ES-I3 (cell line): Measurements from ENCODE around the gene FOXL3.

Experiments used
- H3K36me3 ChIP-seq: 2 replicates; pipeline ENCODE4 v1.6.1; 2013; ENCODE audit warnings: mild to moderate bottlenecking, low read length, control low read depth, moderate library complexity; ENCODE audit not compliant: insufficient read depth
- H3K4me1 ChIP-seq: 2 replicates; pipeline ENCODE4 v1.6.1; 2013; ENCODE audit warnings: mild to moderate bottlenecking, control low read depth, low read length; ENCODE audit not compliant: insufficient read depth
- H3K9ac ChIP-seq: 2 replicates; pipeline ENCODE4 v1.6.1; 2013; ENCODE audit warnings: low read depth, mild to moderate bottlenecking, low read length, moderate library complexity
- H3K9me3 ChIP-seq: 2 replicates; pipeline ENCODE4 v1.6.1; 2013; ENCODE audit warnings: mild to moderate bottlenecking, low read length, moderate library complexity; ENCODE audit not compliant: control insufficient read depth, insufficient read depth

The FOXL3 gene

DNA sequence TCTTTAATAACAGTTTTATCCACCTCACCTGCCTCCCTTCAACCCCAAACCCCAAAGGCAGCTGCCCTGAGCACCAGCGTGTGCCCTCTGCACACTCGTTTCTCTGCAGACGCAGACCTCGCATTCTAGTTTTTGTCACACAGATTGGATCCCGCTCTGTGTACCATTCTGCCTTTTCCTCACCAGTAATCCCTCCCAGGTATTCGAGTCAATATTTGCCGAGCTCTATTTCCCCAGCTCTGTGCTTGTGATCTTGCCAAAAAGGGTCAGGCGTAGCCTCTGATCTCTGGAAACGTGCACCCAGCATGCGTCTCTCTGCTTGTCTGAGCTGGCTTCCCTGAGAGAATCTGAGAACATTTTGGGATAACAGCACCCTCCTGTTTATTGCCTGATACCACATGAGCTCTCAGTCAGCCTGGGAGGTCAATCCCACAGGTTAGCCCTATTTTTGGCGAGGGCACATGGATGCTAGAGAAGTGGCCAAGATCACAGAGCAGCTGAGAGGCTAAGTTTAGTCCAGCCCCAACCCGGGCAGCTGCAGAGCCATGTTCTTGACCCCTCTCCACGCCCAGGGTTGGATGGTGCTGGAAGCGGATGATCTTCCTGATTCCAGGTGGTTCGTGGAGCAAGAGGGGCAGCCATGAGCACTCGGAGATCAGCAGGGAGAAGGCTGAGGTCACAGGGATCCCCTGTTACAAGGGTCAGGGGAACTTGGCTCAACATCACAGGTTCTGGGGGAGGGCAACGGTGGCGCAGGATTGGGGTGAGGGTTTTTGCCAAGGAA, 29.1 kb downstream of the FOXL3 start:
- 0 out of 2 replicates have a peak, but pooled peaks cover 3% of the 10 kb centered on the region for H3K9me3 ChIP-seq
- no peaks in the 10 kb centered on the region for H3K4me1 ChIP-seq
- no peaks in the 10 kb centered on the region for H3K36me3 ChIP-seq
- no peak overlapping the region for H3K9ac ChIP-seq

DNA sequence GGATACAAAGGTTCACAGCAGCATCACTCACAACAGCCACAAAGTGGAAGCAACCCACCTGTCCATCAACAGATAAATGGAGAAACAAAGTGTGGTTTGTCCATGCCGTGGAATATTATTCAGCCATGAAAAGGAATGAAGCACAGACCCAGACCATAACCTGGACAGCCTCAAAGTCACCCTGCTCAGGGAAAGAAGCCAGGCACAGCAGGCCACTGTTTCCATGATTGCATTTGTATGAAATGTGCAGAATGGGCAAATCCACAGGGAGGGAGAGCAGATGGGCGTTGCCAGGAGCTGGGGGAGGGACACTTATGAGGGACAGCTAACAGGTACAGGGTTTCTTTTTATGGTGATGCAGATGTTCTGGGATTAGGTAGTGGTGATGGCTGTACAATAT, 30.3 kb downstream of the FOXL3 start:
- no peaks in the 10 kb centered on the region for H3K4me1 ChIP-seq
- 0 out of 2 replicates have a peak, but pooled peaks cover 3% of the 10 kb centered on the region for H3K9me3 ChIP-seq
- no peak overlapping the region for H3K9ac ChIP-seq
- H3K36me3 ChIP-seq = no peaks in the 10 kb centered on the region

DNA sequence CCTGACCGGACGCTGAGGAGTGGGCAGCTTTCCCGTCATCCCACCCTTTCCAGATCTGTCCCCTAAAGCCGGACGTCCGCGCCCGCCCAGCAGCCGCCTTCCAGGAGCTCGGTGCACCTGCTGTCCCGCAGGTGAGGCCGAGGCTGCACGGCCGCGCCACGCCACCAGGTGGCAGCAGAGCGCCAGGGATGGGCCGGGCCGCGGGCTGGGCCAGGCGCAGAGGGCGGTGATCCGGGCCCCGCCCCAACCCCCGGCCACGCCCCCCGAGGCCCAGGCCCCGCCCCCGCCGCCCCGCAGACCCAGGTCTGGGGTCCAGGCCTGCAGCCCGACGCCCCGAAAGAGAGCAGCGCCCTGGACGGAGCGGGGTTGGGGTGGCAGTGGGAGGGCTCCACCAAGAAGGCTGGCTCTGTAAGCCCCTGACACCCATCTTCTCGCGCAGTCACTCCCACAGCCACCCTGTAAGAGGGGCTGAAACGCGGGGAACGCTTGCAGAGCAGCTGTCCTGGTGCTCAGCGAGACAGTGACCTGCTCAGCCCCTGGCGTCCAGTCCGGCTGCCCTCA, 32.2 kb downstream of the FOXL3 start:
- Histone ChIP-seq H3K9me3 (peaks cover 4% of the 10 kb centered on the region; the same call in 1 of the 2 replicates), H3K9ac (peak overlapping the region; percentile 49; the same call in 1 of the 2 replicates), H3K36me3 (no peaks in the 10 kb centered on the region), H3K4me1 (no peaks in the 10 kb centered on the region)

DNA sequence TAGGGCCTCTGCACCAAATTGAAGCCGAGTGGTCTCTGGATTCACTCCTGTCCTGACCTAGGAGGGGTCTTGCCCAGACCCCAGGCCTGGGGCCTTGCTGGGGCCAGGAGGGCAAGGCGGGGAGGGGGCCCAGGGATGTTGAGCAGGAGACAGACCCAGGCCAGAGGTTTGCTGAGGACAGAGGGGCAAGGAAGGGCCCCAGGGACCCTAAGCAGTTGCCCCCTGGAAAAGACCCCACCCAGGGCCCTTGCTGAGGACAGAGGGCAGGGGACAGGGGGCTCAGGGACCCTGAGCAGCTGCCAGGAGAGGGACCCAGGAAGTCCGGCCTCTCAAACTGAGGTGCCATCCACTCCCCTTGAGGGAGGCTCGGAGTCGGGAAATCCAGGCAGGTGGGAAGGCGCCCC, 32.7 kb downstream of the FOXL3 start:
- no peak overlapping the region; the same call in 1 of the 2 replicates for H3K9ac ChIP-seq
- no peaks in the 10 kb centered on the region for H3K4me1 ChIP-seq
- H3K36me3 ChIP-seq = no peaks in the 10 kb centered on the region
- peaks cover 2% of the 10 kb centered on the region; the same call in 1 of the 2 replicates for H3K9me3 ChIP-seq

DNA sequence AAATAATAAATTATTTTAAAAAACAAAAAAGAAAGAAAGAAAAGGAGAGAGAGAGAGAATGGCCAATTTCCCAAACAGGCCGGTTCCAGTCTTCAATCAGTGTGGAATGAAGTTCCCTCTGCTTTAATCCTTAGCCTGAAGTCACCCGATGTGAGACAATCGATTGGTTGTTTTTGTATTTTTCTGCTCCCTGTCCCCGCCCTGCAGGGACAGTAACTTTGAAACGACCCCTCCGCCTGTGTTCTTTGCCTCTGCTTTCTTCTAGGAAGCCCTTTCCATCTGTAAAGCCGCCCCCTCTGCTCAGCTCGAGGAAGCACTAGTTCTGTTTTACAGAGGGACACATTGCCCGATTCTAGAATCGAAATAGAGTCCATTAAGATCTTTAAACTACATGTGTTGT, 33.4 kb downstream of the FOXL3 start:
- Histone ChIP-seq H3K36me3 (no peaks in the 10 kb centered on the region), H3K4me1 (no peaks in the 10 kb centered on the region), H3K9ac (no peak overlapping the region), H3K9me3 (peaks cover 2% of the 10 kb centered on the region; the same call in 1 of the 2 replicates)

DNA sequence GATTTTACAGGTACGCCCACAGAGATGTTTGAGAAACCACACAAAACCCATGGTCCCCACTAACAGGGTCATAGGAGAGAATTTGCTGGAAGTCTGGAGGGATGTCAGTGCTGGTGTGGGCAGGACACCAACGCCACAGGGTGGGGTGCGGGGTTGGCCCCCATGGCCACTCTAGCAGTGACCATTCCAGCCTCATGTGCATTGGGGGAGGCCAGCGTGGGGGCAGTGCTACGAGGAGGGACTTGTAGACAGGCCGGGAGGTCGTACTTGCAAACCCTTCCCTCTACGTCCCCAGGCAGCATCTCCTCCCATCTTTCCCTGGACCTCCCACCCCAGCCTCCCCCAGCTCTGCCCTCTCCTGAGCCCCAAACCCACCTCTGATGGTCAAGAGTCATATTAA, 34.0 kb downstream of the FOXL3 start:
- Histone ChIP-seq H3K9me3 (peaks cover 2% of the 10 kb centered on the region; the same call in 1 of the 2 replicates), H3K4me1 (no peaks in the 10 kb centered on the region), H3K9ac (no peak overlapping the region), H3K36me3 (no peaks in the 10 kb centered on the region)

DNA sequence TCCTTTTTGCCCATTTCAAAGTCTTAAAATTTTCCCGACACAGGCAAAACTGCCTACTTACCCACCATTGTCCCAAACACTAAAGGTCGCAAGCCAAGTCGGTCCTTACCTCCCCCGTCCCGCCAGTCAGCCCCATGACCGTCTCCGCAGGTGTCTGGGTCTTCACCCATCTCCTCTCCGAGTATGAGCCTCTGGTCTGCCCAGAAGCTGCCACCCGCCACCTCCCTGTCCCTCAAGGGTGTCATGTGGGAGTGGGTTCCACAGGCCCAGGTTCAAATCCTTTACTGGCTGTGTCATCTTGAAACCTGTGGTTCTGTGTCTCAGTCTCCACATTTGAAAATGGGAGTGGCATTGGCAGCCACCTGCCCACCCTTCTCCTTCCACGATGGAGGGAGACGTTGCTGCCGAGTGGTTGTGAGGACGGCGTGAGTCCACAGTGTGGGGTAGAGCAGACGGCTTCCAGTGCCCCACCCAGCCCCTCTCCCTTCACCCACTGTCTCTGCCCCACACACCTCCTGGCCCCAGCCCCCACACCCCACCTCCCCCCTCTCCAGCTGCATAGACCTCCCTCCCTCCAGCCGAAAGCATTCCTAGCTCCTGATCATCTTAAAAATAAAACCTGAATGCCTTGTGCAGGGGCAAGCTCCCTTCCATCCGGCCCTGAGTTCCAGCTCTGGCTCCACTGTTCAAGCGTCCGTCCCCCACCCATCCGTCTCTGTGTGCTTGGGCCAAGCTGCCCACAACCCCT, 35.3 kb downstream of the FOXL3 start:
- Histone ChIP-seq H3K4me1 (no peaks in the 10 kb centered on the region), H3K36me3 (no peaks in the 10 kb centered on the region), H3K9me3 (peaks cover 2% of the 10 kb centered on the region; the same call in 1 of the 2 replicates), H3K9ac (no peak overlapping the region)

DNA sequence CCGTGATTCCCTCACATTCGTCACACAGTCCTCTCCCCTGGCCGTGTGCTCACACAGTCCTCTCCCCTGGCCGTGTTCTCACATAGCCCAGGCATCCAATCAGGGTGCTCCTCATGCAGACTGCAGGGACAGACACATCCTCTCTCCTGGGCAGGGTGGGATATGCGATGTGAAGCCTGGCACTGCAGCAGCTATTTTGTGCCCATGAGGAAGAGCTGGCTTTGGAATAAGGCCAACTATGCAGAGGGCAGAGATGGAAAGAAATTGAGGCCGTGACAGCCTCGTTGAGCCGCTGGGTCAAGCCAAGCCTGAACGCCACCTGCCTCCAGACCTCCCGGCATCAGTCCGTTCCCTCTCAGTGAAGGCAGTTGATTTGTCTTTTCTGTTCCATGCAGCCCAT, 35.8 kb downstream of the FOXL3 start:
- Histone ChIP-seq H3K9me3 (peaks cover 2% of the 10 kb centered on the region; the same call in 1 of the 2 replicates), H3K4me1 (no peaks in the 10 kb centered on the region)

DNA sequence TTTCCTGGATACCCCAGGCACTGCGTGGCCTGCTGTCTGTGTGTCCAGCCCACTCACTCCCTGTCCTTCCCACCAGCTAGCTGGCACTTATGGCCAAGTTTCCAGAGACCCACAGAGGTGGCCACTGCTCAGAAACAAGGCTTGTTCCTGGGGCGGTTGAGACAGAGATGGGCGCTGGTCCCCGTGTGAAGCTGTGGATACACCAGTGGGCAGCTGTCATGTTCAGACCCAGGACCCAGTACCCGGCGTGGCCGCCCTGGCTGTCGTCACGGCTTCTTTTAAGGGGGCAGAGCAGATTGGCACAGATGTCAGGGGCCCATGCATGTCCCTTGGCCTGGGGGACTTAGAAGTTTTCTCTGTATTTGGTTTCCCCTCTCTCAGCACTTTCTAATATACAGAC, 36.3 kb downstream of the FOXL3 start:
- Histone ChIP-seq H3K9me3 (peaks cover 2% of the 10 kb centered on the region; the same call in 1 of the 2 replicates), H3K36me3 (no peaks in the 10 kb centered on the region), H3K4me1 (no peaks in the 10 kb centered on the region), H3K9ac (no peak overlapping the region)

More for the DNA sequence above, 35.8 kb downstream of the FOXL3 start:
- Histone ChIP-seq H3K36me3 (no peaks in the 10 kb centered on the region), H3K9ac (no peak overlapping the region)

DNA sequence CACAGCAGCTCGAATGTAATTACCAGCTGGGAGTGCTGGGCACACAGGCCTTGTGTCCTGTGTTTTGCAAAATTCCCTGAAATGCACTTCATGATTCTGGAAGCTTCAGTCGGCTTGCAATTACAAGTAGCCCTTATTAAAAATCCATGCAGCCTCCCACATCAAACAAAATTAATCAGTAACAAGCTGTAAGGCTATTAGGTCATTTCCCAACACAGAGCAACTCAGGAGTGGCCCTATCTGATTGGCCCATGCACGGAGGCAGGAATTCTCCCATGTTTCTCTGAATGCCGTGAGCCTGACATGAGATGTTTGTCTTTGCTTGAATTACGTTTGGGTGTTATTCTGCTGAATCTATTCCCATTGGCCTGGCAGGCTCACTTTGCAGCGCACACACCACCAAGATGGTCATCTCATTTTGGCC, 36.9 kb downstream of the FOXL3 start:
- no peaks in the 10 kb centered on the region for H3K36me3 ChIP-seq
- no peak overlapping the region for H3K9ac ChIP-seq
- H3K9me3 ChIP-seq = peaks cover 2% of the 10 kb centered on the region; the same call in 1 of the 2 replicates
- no peaks in the 10 kb centered on the region for H3K4me1 ChIP-seq

DNA sequence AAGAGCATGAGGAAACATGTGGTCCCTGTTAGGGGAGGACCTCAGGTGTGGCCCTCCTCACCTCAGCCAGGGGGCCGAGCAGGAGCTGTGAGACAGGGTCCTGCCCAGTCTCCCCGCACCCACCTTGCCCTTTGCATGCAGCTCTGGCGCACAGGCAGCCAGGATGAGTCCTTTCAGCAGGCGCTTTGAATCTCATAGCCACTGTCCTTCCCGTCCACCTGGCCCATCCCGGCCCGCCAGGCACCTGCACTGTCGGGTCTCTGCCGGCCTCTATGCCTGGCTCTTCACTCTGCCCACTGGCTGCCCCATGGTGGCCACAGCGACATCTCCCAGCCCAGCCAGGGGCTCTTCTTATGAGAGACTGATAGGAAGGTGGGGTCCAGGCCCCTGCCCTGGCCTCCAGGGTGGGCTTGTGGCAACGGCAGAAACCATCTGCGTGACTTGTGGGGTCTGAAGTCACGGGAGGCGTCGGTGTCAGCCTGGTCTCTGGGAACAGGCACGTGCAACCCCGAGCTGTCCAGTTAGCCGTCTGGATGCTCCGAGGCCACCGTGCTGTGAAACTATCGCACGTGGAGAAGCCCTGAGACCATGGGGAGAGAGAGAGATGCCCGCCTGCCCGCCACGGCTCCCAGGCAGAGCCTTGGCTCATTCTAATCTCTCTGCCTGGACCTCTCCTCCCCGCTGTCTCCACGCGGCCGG, 37.4 kb downstream of the FOXL3 start:
- Histone ChIP-seq H3K4me1 (no peaks in the 10 kb centered on the region), H3K36me3 (no peaks in the 10 kb centered on the region), H3K9me3 (peaks cover 2% of the 10 kb centered on the region; the same call in 1 of the 2 replicates), H3K9ac (no peak overlapping the region)

DNA sequence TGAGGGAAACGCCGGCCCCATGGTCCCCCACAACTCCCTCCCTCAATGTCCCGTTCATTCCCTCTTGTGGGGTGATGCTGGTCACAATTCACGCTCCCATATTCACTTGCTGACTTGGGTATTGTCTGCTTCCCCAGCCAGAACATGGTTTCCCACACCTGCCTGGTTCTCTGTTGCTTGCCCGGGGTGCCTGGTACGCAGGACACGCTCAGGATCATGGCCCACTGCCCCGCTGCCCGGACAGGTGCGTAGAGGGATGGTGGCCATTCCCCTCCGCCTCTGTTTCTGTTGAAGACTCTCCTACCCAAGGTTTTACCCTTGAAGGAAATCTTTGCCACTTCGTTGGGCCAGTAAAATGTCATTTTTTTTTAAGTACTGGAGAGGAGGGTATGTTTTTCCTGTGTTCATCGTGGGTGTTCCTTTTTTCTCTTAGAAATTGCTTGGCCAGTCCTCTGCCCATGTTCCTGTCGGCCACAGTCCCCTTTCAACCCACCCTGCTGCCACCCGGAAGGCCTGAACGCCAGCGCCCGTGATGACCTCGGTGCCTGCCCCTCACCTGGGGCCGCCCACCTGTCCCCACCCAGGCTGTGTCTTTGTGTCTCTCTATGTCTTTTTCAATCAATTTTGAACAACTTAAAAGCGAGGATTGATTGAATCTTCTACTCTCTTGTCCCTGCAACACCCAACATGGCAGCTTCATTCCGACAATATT, 38.2 kb downstream of the FOXL3 start:
- Histone ChIP-seq H3K36me3 (no peaks in the 10 kb centered on the region), H3K4me1 (no peaks in the 10 kb centered on the region), H3K9me3 (peaks cover 2% of the 10 kb centered on the region; the same call in 1 of the 2 replicates), H3K9ac (no peak overlapping the region)

DNA sequence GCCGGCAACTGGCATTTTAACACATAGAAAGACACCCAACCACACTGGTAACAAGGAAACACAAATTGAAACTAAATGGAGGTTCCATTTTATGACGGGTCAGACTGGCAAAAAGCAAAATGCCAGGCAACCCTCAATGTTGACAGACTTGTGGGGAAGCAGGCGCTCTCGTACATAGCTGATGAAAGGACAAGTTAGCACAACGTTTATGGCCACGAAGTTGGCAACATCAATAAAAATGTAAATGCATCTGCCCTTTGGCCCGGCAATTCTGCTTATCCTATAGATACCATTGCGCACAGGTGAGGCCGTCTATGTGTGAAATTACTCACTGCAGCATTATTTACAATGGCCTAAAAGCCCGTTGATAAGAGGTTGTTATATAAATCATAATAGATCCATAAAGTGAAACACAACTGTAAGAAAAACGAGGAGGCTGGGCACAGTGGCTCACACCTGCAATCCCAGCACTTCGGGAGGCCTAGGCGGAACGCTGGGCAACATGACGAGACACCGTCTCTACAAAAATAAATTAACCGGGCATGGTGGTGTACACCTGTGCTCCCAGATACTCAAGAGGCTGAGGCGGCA, 39.8 kb downstream of the FOXL3 start:
- no peaks in the 10 kb centered on the region for H3K4me1 ChIP-seq
- no peak overlapping the region for H3K9ac ChIP-seq
- H3K9me3 ChIP-seq = peaks cover 2% of the 10 kb centered on the region; the same call in 1 of the 2 replicates
- no peaks in the 10 kb centered on the region for H3K36me3 ChIP-seq
